ENCODE data around the gene PTGIS. TPM values are rescaled to one million over a fixed set of nuclear protein-coding genes. Genes with fewer than 3 reads are reported as not detected.

PTGIS gene
- total RNA-seq, 2 experiments from 2014 or later, result not detected

DNA sequence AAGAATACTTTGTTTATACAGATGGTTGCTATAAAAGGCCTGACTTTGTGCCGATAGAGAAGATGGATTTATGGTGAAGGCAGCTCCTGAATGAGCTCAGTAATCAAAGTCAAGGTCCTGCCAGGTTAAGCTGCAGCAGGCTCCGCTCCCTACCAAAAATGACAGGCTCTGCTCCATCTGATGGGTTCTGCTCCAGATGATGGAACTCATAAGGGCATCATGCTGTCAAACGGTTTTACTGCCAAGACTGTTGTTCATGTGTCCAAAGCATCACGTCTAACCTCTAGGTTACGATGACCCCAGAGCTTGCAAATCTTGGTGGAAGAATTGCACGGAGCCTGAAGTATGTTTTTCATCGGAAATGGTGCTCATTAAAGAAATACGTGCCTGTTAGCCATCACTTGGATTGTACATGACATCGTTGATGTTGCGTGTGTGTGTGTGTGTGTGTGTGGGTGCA, 19.2 kb upstream of the PTGIS start:
- no peak for TF ChIP-seq CTCF (conservative IDR thresholded peaks at IDR 0.05; ENCODE audit: low read length)
- Histone ChIP-seq H3K9me3 (ENCODE audit: low read length) (no peaks in the 10 kb centered on the region), H2AFZ (ENCODE audit: low read length) (no peak overlapping the region), H3K4me1 (ENCODE audit: insufficient read depth, low read length, poor library complexity, severe bottlenecking) (peaks cover 3% of the 10 kb centered on the region), H3K4me2 (ENCODE audit: low read length) (no peak overlapping the region), H3K27ac (ENCODE audit: low read depth, low read length, poor library complexity, severe bottlenecking) (no peak overlapping the region), H3K4me3 (ENCODE audit: low read depth, low read length, poor library complexity, severe bottlenecking) (no peak overlapping the region), H3K36me3 (ENCODE audit: insufficient read depth, low read length) (no peaks in the 10 kb centered on the region), H3K9me2 (ENCODE audit: insufficient read depth, low read length) (no peaks in the 10 kb centered on the region), H4K20me1 (ENCODE audit: insufficient read depth, low read length) (no peaks in the 10 kb centered on the region), H3K79me2 (ENCODE audit: insufficient read depth, low read depth, low read length) (no peaks in the 10 kb centered on the region)
- BruUV-seq (replicated peaks), result no TSS peak
- ChIA-PET POLR2A (interaction anchor here (0.6 kb wide), 1 partner anchor 316 kb away, joined by 3 read pairs; no protein-coding TSS in a partner anchor), CTCF (ENCODE audit: unreplicated experiment) (no interaction called here)
- intact Hi-C loops (cut with micrococcal nuclease; ENCODE audit: unreplicated experiment), result no loop called here
- DNase-seq (ENCODE audit: low spot score), result no peak

DNA sequence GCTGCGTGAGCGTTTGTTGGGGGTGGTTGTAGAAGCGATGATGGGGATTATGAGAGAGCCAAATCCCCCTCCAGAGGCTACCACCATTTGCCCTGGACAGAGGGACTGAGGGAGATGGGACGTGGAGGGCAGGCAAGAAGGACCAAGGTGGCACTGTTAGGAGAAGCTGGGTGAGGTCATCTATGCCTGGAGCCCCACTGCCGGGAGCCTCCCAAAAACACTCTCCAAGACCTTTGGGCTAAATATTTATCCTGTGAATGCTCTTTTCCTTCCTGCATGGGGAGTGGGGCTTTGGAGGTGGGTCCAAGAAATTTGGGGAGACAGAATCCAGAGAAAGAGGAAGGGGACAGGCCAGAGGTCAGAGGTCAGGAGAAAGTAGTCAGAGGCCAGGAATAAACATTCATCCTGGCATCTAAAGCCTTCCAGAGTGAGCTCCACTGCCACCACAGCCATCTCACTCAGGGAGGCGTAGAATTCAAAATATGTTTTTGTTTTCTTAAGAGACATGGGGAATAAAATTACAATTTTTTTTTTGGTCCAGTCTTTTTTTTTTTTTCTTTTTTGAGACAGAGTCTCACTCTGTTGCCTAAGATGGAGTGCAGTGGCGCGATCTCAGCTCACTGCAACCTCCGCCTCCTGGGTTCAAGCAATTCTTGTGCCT, 17.8 kb upstream of the PTGIS start:
- no peak for DNase-seq (ENCODE audit: low spot score)
- ChIA-PET POLR2A (interaction anchor here (1.2 kb wide), 1 partner anchor 14 kb away, joined by 3 read pairs; no protein-coding TSS in a partner anchor), CTCF (ENCODE audit: unreplicated experiment) (no interaction called here)
- Histone ChIP-seq H3K4me3 (ENCODE audit: low read depth, low read length, poor library complexity, severe bottlenecking) (no peak overlapping the region), H3K9me3 (ENCODE audit: low read length) (no peaks in the 10 kb centered on the region), H3K27ac (ENCODE audit: low read depth, low read length, poor library complexity, severe bottlenecking) (no peak overlapping the region), H3K4me2 (ENCODE audit: low read length) (no peak overlapping the region), H3K36me3 (ENCODE audit: insufficient read depth, low read length) (no peaks in the 10 kb centered on the region), H3K79me2 (ENCODE audit: insufficient read depth, low read depth, low read length) (no peaks in the 10 kb centered on the region), H2AFZ (ENCODE audit: low read length) (no peak overlapping the region), H4K20me1 (ENCODE audit: insufficient read depth, low read length) (no peaks in the 10 kb centered on the region), H3K9me2 (ENCODE audit: insufficient read depth, low read length) (no peaks in the 10 kb centered on the region), H3K4me1 (ENCODE audit: insufficient read depth, low read length, poor library complexity, severe bottlenecking) (peaks cover 3% of the 10 kb centered on the region)
- no TSS peak for BruUV-seq (replicated peaks)
- intact Hi-C loops (cut with micrococcal nuclease; ENCODE audit: unreplicated experiment), result no loop called here
- TF ChIP-seq EZH2phosphoT487 (IDR thresholded peaks at IDR 0.05; ENCODE audit: borderline replicate concordance, low read depth, low read length) (no peak), CTCF (conservative IDR thresholded peaks at IDR 0.05; ENCODE audit: low read length) (no peak)
